GM18511 (cell line): ENCODE results near the gene PAGE2B.
"Not testable (repeated sequence)": the region's sequence is repeated elsewhere in the genome, so short reads cannot be mapped to it uniquely, and the experiment has no call there.

Experiments used
- ATAC-seq: cut with Tn5 transposase; IDR thresholded peaks from one replicate; pipeline ENCODE4 v1.9.1; 2021; ENCODE audit warnings: mild to moderate bottlenecking, moderate library complexity; ENCODE audit not compliant: unreplicated experiment

PAGE2B gene

DNA sequence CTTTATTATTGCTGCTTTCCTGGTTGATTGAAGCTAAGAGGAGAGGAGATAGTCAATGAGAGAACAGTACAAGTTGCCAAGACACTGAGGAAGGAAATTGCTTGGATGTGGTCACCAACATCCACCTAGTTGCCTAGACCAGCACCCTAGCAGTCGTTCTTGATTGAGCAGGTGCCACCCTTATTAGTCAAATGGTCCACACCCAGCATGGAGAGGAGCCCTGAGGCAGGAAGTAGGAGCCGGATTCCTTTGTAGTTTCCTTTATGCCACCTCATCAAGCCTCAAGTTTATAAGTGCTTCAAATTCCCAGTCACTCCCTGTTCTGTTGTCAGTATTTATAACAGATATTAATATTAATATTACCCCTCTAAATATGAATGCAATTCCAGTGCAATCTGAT is 33.1 kb downstream of the PAGE2B start:
- ATAC-seq = no peak

DNA sequence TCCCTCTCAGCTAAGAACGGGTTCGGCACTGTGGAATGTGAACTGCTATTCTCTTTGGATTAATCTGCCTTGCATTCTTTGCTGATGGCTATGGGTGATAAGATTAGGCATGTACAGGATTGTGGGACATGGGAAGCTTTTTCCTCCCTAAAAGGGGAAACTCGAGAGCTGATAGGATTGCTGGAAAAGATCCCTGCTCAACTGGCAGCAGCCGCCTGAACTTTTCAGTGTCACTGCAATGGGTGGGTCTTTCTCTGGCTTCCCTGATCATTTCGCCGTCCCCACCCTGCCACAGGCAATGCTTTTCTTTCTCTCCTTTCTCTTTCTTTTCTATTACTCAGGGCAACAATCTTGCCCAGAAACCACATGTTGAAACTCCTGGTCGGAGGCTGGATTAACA is 34.5 kb downstream of the PAGE2B start:
- ATAC-seq = no peak

DNA sequence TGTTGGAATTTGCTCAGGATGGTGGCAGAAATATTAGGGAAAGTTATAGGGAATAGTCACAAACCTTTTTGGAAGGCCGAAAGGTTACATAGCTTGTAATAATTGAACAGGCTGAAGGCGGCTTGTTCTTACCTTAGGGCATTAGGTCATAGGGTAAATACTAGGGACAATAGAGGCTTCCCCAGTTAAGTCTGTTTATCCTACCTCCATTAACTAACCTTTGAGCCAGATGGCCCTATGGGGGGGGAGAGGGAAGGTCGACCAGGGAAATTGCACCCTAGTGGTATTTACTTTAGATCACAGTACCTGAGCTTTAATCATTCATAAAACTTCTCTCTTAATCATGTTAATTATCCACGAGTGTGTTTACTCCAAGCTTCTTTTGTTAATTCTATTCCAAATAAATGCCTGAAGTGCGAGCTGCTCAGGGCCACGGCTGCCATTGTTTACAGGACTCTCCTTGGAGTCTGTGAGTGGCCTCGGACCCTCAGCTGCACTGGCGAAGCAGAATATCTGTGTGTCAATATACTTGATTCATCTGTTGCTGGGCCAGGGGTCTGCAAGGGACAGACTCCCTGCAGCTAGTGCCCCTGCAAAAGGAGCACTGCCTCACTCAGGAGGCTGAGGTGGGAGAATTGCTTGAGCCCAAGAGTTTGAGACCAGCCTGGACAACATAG is 36.9 kb downstream of the PAGE2B start:
- no peak for ATAC-seq

DNA sequence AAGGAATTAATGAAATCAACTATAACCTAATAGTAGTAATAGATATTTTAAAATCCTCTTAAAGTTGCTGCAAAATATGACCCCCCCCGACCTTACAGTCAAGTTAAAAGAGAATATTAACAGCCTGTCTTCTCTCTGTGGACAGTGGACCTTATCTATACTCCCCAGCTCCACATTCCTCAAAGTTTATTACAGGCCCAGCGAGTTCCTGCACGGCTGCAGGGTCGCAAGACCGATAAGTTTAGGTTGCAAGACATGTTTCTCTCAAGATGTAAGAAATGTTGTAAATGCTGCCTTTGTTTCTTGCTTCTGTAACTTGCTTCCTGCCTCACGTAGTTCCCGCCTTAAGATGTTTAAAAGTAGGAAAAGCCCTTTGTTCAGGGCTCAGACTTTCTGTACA is 41.8 kb downstream of the PAGE2B start:
- not testable (repeated sequence) for ATAC-seq

GRCh38 chrX:55118574-55118973 is 43.7 kb downstream of the PAGE2B start:
- no peak for ATAC-seq

- no peak for ATAC-seq
These were observed 44.4 kb downstream of the PAGE2B start for GRCh38 chrX:55119271-55119670.

DNA sequence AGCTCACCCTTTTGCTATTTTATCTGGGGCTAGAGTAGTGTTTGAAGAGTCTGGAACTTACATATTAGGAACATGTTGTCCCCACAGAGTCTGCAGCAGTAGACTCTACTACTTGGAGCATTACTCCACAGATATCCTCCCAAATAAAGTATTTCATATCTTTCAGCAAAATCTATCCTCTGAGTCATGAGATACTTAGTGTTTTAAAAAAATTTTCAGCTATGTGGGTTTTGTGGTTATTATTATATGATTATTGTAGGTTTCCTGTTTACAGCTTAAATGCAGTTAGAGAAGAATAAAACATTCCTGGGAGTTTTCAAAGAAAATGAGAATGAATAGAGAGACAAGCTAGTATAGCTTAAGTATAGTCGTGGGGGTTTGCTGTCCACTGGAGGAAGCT is 44.9 kb downstream of the PAGE2B start:
- ATAC-seq = no peak

DNA sequence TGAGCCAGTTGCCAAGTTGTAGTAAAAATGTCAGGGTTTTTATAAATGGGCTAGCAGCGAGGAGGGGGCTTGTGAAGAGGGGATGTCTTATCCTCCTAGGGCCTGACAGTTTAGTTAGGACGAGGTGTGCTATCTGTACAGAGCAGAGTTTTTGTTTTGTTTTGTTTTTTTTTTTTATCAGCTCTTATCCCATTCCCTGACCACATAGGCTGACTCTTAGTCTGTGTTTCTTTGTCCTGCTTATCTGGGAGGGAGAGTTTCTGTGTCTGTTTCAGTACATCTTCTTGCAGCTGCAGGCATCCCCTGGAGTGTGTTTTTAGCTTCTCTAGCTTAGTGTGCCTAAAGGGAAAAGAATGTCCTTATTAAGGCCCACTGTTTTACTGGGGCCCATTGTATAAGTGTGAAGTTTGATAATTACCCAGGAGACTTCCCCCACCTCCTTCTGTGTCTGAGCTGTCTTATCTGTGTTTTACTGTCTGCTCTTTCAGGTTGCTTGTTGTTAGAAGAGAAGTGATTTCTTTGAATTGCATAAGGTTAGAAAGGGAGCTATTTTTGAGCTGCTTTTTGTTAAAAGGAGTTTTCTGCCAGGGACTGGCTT is 46.0 kb downstream of the PAGE2B start:
- no peak for ATAC-seq

DNA sequence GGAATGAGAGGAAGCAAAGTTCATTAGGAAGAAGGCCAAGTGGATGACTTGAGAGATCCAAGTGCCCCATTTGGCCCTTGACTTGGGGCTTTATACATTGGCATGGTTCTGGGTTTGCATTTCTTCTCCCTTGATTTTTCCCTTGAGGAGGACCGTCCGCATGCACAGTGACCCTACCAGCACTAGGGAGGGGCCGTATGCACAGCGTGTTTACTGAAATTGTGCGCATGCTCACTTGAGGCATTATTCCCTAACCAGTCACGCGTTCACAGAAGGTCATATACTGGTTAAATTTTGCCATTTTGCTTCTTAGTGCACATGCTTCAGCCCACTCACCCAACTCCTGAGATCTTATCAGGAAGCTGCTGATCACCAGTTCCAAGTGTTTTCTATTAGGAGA is 49.1 kb downstream of the PAGE2B start:
- no peak for ATAC-seq

DNA sequence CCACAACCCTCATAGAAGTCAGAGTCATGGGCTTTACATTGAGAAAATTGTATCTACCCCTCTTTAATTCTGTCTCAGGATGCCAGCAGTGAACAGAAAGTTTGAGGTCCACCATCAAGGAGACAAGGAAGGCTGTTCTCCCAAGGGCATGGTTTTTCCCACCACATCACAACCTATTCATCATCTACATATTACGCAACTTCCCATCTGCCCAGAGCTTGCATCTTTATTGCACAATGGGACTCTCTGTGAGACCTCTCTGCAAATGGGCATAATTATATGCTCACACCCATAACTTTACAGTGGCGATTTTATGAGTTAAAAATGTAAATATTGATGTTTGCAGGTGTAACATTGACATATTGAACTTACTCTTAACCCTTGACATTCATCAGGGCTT is 52.9 kb downstream of the PAGE2B start:
- ATAC-seq = no peak
